GM21360 (cell line): Measurements from ENCODE around the gene IFNA14.
"Not testable (repeated sequence)": the region's sequence is repeated elsewhere in the genome, so short reads cannot be mapped to it uniquely, and the experiment has no call there.

Source experiments
- ATAC-seq: cut with Tn5 transposase; IDR thresholded peaks from one replicate; pipeline ENCODE4 v1.9.1; 2021; ENCODE audit warnings: mild to moderate bottlenecking, moderate library complexity; ENCODE audit not compliant: unreplicated experiment

IFNA14 gene

DNA sequence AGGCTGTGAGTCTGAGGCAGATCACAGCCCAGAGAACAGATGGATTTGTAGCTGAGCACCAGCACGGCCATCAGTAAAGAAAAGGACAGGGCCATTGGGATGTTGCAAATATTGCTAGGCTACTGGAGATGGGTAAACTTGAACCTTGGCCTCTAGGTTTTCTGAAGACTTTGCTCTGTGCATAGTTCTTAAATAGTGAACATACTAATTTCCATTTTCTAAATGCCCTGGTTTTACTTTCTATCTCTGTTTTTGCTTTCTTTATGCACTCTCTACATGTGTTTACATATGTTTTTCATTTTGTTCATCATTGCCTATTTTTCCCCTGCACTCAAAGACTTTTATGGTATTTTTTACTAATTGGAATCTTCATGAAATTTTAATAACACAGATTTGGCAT, 22.6 kb downstream of the IFNA14 start, which contains the start of gene IFNA16:
TSS of gene IFNA16 (minus strand) at position 101 of the 400 bp plus-strand sequence. CDS start at position 95, 6 bp downstream.
- ATAC-seq = not testable (repeated sequence)

DNA sequence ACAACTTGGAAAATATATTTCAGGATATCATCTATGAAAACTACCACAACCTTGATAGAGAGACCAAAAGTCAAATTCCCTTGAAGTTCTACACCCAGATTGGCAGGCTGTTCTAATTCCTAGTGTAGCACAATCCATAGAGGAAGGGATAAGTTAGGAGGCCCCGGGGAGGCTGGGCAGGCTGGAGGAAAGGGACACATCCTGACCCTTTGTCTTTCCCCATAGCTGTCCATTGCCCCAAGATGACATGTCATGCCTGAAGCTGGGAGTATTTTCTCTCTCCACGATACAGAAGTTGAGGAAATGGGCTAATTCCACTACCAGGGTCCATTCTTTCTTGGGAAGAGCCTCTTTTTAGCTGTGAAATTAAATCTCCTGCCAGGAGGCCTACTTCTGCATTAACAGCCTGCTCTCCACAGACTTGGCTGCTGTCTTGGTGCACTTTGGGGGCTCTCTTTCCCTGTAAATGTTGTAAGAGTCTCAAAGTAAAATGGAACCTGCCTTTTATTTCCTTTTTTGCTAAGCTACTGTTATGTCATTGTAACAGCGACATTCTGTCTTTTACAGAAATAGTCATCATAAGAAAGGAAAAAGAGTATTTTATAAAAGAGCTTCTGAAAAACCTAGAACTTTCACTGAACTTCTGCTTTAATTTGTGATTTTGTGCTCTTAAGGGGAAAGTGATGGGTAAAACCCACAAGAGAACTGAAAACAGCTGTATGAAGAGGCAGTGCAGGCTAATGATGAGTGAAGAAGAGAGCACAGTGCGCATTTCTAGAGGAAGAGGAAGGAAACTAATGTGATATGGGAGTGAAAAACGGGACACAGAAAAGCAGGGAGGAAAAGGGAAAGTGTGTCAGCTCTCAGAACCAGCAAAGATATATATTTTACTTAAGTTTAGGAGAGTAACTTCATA, 26.1 kb downstream of the IFNA14 start:
- ATAC-seq = peak; percentile 76

DNA sequence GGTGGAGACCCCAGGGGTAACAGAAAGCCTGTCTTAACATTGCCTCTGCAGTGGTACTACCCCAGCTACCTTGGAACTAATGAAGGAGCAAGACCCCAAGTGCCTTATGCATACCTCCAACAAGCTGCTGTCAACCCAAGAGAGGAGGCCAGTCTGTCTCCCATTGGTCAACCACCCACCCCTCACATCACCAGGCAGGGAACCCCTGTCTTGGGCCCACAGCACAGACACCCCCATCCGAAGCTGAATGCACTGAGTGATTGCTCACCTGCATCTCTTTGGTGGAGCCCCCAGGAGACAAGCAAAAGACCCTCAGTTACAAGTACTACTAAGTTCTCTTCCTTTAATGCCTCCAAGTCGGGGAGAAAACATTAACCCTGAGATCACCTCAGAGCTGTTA, 27.6 kb downstream of the IFNA14 start:
- not testable (repeated sequence) for ATAC-seq

DNA sequence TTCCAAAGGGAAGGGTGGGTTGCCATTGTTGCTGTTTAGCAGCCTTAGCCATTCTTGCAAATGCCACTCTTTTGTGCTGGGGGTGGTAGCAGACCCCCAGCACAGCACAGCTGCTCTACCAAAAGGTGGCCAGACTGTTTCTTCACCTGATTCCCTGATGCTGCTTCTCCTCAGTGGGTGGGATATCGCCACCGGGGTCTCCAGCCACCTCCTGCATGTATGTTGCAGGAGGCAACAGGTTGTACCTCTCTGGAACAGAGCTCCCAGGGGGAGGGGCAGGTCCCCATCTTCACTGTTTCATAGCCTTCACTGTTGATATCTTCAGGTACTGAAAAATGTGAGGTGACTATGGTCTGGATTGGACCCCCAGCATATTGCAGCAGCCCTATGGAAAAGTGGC, 29.0 kb downstream of the IFNA14 start:
- not testable (repeated sequence) for ATAC-seq

DNA sequence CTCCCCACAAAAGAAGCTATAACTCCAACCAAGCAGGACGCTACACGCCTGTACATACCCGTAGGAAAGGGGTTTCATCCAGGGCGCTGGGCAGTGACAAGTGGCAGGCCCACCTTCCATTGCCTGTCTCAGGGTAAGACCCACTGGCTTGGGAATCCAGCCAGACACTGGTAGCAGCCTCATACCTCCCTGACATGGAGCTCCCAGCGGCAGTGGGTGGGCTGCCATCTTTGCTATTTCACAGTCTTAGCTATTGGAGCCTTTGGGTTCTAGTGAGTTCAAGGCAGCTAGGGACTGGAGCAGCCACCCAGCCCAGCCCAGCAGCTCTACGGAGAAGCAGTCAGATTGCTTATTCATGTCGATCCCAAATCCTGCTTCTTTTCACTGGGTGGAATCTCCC, 29.5 kb downstream of the IFNA14 start:
- ATAC-seq = no peak

DNA sequence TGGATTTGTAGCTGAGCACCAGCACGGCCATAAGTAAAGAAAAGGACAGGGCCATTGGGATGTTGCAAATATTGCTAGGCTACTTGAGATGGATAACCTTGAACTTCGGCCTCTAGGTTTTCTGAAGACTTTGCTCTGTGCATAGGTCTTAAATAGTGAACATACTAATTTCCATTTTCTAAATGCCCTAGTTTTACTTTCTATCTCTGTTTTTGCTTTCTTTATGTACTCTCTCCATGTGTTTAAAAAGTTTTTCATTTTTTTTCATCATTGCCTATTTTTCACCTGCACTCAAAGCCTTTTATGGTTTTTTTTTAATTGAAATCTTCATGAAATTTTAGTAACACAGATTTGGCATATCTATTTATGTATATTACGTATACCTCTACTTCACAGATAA, 32.8 kb downstream of the IFNA14 start, which contains the start of gene IFNA10:
TSS of gene IFNA10 (minus strand) at position 101 of the 400 bp plus-strand sequence. CDS start at position 55, 46 bp downstream.
- ATAC-seq = not testable (repeated sequence)

DNA sequence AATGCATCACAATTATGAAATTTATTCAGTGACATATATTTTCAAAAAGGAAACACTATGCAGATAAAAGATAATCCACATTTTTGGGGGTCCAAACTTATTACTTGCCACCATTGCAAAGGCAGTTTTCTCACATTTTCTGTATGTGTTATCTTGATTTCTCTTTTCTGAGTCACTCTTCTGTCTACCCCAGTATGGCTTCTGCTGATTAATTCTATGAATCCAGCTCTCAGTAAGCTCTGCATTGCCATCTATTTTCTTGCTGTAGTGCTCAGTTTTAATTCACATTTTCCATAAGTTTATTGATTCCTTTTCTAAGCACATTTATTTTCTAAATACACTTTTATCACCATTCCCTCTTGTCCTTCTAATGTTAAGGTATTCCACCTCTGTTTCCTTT, 34.6 kb downstream of the IFNA14 start:
- ATAC-seq = no peak

DNA sequence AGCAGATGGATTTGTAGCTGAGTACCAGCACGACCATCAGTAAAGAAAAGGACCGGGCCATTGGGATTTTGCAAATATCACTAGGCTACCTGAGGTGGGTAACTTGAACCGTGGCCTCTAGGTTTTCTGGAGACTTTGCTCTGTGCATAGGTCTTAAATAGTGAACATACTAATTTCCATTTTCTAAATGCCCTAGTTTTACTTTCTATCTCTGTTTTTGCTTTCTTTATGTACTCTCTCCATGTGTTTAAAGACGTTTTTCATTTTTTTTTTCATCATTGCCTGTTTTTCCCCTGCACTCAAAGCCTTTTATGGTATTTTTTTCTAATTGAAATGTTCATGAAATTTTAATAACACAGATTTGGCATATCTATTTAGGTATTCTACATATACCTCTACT, 37.7 kb downstream of the IFNA14 start, which contains the start of gene IFNA7:
TSS of gene IFNA7 (minus strand) at position 101 of the 400 bp plus-strand sequence. CDS start at position 61, 40 bp downstream.
- not testable (repeated sequence) for ATAC-seq

DNA sequence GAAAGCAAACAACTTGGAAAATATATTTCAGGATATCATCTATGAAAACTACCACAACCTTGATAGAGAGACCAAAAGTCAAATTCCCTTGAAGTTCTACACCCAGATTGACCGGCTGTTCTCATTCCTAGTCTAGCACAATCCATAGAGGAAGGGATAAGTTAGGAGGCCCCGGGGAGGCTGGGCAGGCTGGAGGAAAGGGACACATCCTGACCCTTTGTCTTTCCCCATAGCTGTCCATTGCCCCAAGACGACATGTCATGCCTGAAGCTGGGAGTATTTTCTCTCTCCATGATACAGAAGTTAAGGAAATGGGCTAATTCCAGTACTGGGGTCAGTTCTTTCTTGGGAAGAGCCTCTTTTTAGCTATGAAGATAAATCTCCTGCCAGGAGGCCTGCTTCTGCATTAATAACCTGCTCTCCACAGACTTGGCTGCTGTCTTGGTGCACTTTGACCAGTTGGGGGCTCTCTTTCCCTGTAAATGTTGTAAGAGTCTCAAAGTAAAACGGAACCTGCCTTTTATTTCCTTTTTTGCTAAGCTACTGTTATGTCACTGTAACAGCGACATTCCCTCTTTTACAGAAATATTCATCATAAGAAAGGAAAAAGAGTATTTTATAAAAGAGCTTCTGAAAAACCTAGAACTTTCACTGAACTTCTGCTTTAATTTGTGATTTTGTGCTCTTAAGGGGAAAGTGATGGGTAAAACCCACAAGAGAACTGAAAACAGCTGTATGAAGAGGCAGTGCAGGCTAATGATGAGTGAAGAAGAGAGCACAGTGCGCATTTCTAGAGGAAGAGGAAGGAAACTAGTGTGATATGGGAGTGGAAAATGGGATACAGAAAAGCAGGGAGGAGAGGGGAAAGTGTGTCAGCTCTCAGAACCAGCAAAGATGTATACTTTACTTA, 44.7 kb downstream of the IFNA14 start:
- ATAC-seq = peak; percentile 91
